T-cell (primary cell): ENCODE data around the gene SMIM43. TPM values are rescaled to one million over a fixed set of nuclear protein-coding genes. Genes with fewer than 3 reads are reported as not detected.

Experiments used
- ATAC-seq, 4 experiments: fragments of 200-7000 bp in 3 of 4; fragments of 150-1000 bp in 1 of 4; cut with Tn5 transposase; replicated peaks in 1 of 4; 1 replicate in 3 of 4; 2 replicates in 1 of 4; pipeline ENCODE4 v1.10.0; 2021; ENCODE audit warnings: moderate library complexity in 3 of 4, mild to moderate bottlenecking in 2 of 4, moderate number of reproducible peaks in 1 of 4
- CTCF ChIA-PET, 2 donors: fragments of 300-600 bp; sonication (Branson Sonifier 250); formaldehyde crosslinking; loops; one replicate each; lab custom pipeline; 2022; ENCODE audit warnings: antibody characterized with exemption in 2 of 2; lab: Charles Lee
- POLR2A ChIA-PET, 2 donors: fragments of 300-600 bp; sonication (Branson Sonifier 250); formaldehyde crosslinking; loops; one replicate each; lab custom pipeline; 2022; ENCODE audit warnings: antibody characterized with exemption in 2 of 2; lab: Charles Lee
- DNase-seq, 35 experiments: peaks; one replicate each; pipeline versions ENCODE4 v3.0.0 to v3.0.0-alpha.2; 2013 to 2023
- H3K27ac ChIP-seq: one replicate; pipeline ENCODE4 v1.5.1; 2013; ENCODE audit warnings: low read length
- H3K27me3 ChIP-seq, 2 experiments: replicated peaks in 1 of 2; 1 replicate in 1 of 2; 2 replicates in 1 of 2; pipeline versions ENCODE4 v1.6.1 to v1.7.0; 2013; ENCODE audit warnings: low read length in 1 of 2, mixed read lengths in 1 of 2; ENCODE audit not compliant: control insufficient read depth in 2 of 2, insufficient read depth in 2 of 2; ENCODE audit errors: extremely low read depth in 1 of 2
- H3K36me3 ChIP-seq, 2 donors: 1 replicate in 1 of 2; 2 replicates in 1 of 2; pipeline versions ENCODE4 v1.6.1 to v1.7.0; 2013; ENCODE audit warnings: low read length in 1 of 2; ENCODE audit not compliant: control insufficient read depth in 2 of 2, insufficient read depth in 1 of 2; ENCODE audit errors: extremely low read depth in 1 of 2
- H3K4me1 ChIP-seq, 2 experiments: 1 replicate in 1 of 2; 2 replicates in 1 of 2; pipeline versions ENCODE4 v1.6.1 to v1.7.0; 2013; ENCODE audit warnings: low read length in 2 of 2, mixed read lengths in 1 of 2; ENCODE audit not compliant: insufficient read depth in 2 of 2, control insufficient read depth in 1 of 2; ENCODE audit errors: extremely low read depth in 1 of 2
- H3K4me3 ChIP-seq, 2 donors: 1 replicate in 1 of 2; 2 replicates in 1 of 2; pipeline versions ENCODE4 v1.5.1 to v1.7.0; 2013; ENCODE audit warnings: mild to moderate bottlenecking in 2 of 2, low read length in 1 of 2, moderate library complexity in 1 of 2; ENCODE audit not compliant: control insufficient read depth in 1 of 2; ENCODE audit errors: extremely low read depth in 1 of 2
- H3K9me3 ChIP-seq: 2 replicates; pipeline ENCODE4 v1.7.0; 2013
- H3K27ac Mint-ChIP-seq, 2 donors: one replicate each; pipeline ENCODE4 v1.8.0; 2020 to 2021; ENCODE audit warnings: mild to moderate bottlenecking in 2 of 2, mixed read lengths in 2 of 2
- H3K27me3 Mint-ChIP-seq, 2 donors: one replicate each; pipeline ENCODE4 v1.8.0; 2021 to 2022; ENCODE audit warnings: mixed read lengths in 2 of 2
- H3K36me3 Mint-ChIP-seq: one replicate; pipeline ENCODE4 v1.8.0; 2021; ENCODE audit warnings: mixed read lengths
- H3K4me1 Mint-ChIP-seq, 3 donors: one replicate each; pipeline ENCODE4 v1.8.0; 2020 to 2022; ENCODE audit warnings: mixed read lengths in 3 of 3, mild to moderate bottlenecking in 1 of 3
- H3K4me3 Mint-ChIP-seq, 3 donors: one replicate each; pipeline ENCODE4 v1.8.0; 2020 to 2022; ENCODE audit warnings: mild to moderate bottlenecking in 3 of 3, mixed read lengths in 3 of 3, moderate library complexity in 3 of 3
- H3K9me3 Mint-ChIP-seq, 3 donors: one replicate each; pipeline ENCODE4 v1.8.0; 2020 to 2022; ENCODE audit warnings: mixed read lengths in 3 of 3
- WGBS: methylation state at CpG from one replicate; pipeline ENCODE4 v1.1.5; 2013; ENCODE audit warnings: missing lambda C conversion rate; ENCODE audit not compliant: insufficient coverage; 5-methylcytosine and 5-hydroxymethylcytosine counted together
- total RNA-seq, 35 experiments: library from RNA in 6 of 35; stranded (reverse) in 6 of 35; fragments of 120-200 nt in 1 of 35; gene quantifications; one replicate each; pipeline versions ENCODE4 v1.2.1 to v1.2.4 and lab custom pipeline; 2013 to 2026

The SMIM43 gene
- total RNA-seq, 5 donors from 2014 or later (not counting 1 experiment from before 2014, with no cell fraction given): 0.43 TPM; not detected in 4

GRCh38 chr4:121742794-121743193, 22.2 kb downstream of the SMIM43 start:
- no peak for ATAC-seq
- Histone ChIP-seq H3K27ac (no peak overlapping the region), H3K9me3 (no peaks in the 10 kb centered on the region), H3K4me1 (no peaks in the 10 kb centered on the region), H3K4me3 (no peak overlapping the region), H3K27me3 (no peaks in the 10 kb centered on the region), H3K36me3 (no peaks in the 10 kb centered on the region)
- Mint-ChIP-seq H3K9me3 (no peaks in the 10 kb centered on the region), H3K27ac (no peak overlapping the region), H3K27me3 (peaks cover 6 to 17% of the 10 kb centered on the region in 2 donors), H3K36me3 (no peaks in the 10 kb centered on the region), H3K4me3 (no peak overlapping the region), H3K4me1 (no peaks in the 10 kb centered on the region)
- WGBS: 17% methylated on average over 1 of the region's 3 CpGs
- DNase-seq: no peak
- ChIA-PET POLR2A (no interaction called here), CTCF (no interaction called here)

- CTCF ChIA-PET: interaction anchor here in 1 of 2 donors (1.3 kb wide), 1 partner anchor 549 kb away, joined by 4 read pairs; no protein-coding TSS in a partner anchor
- ATAC-seq (no peak), DNase-seq (no peak)
- Mint-ChIP-seq H3K4me3 (no peak overlapping the region), H3K36me3 (no peaks in the 10 kb centered on the region), H3K4me1 (no peaks in the 10 kb centered on the region), H3K27ac (no peak overlapping the region), H3K27me3 (peaks cover 3 to 13% of the 10 kb centered on the region in 2 donors), H3K9me3 (no peaks in the 10 kb centered on the region)
- H3K27me3 ChIP-seq: no peaks in the 10 kb centered on the region
- H3K9me3 ChIP-seq: no peaks in the 10 kb centered on the region
- H3K27ac ChIP-seq: no peak overlapping the region
- H3K36me3 ChIP-seq: no peaks in the 10 kb centered on the region
- POLR2A ChIA-PET: no interaction called here
- WGBS: 94% methylated on average over 3 of the region's 7 CpGs
- H3K4me1 ChIP-seq: no peaks in the 10 kb centered on the region
- H3K4me3 ChIP-seq: no peak overlapping the region
Observed at GRCh38 chr4:121741751-121742150, 23.2 kb downstream of the SMIM43 start.

- CTCF ChIA-PET: interaction anchor here in 1 of 2 donors (1.3 kb wide), 1 partner anchor 548 kb away, joined by 4 read pairs; no protein-coding TSS in a partner anchor
- Mint-ChIP-seq H3K36me3 (no peaks in the 10 kb centered on the region), H3K9me3 (no peaks in the 10 kb centered on the region), H3K4me1 (no peaks in the 10 kb centered on the region), H3K27me3 (peaks cover 9 to 13% of the 10 kb centered on the region in 2 donors), H3K4me3 (no peak overlapping the region), H3K27ac (no peak overlapping the region)
- Histone ChIP-seq H3K27ac (no peak overlapping the region), H3K9me3 (no peaks in the 10 kb centered on the region), H3K27me3 (no peaks in the 10 kb centered on the region), H3K4me1 (no peaks in the 10 kb centered on the region), H3K36me3 (no peaks in the 10 kb centered on the region), H3K4me3 (no peak overlapping the region)
- no peak for DNase-seq
- POLR2A ChIA-PET: interaction anchor here (0.6 to 0.7 kb wide), 3 partner anchors 9 to 732 kb away, joined by 3 to 5 read pairs (median 3); no protein-coding TSS in a partner anchor
- 76% methylated on average over 4 of the region's 12 CpGs for WGBS
- no peak for ATAC-seq
Observed at GRCh38 chr4:121740796-121741409, 24.1 kb downstream of the SMIM43 start.

- Mint-ChIP-seq H3K27ac (no peak overlapping the region), H3K36me3 (no peaks in the 10 kb centered on the region), H3K27me3 (peaks cover 9 to 13% of the 10 kb centered on the region in 2 donors), H3K9me3 (no peaks in the 10 kb centered on the region), H3K4me1 (no peaks in the 10 kb centered on the region), H3K4me3 (no peak overlapping the region)
- no peak for ATAC-seq
- POLR2A ChIA-PET: no interaction called here
- no peak for DNase-seq
- no peaks in the 10 kb centered on the region for H3K4me1 ChIP-seq
- H3K27me3 ChIP-seq: no peaks in the 10 kb centered on the region
- WGBS: 53% methylated on average over 1 of the region's 2 CpGs
- CTCF ChIA-PET: no interaction called here
- no peaks in the 10 kb centered on the region for H3K36me3 ChIP-seq
- no peak overlapping the region for H3K4me3 ChIP-seq
- H3K27ac ChIP-seq: no peak overlapping the region
- H3K9me3 ChIP-seq: no peaks in the 10 kb centered on the region
Observed at GRCh38 chr4:121739575-121739974, 25.4 kb downstream of the SMIM43 start.

DNA sequence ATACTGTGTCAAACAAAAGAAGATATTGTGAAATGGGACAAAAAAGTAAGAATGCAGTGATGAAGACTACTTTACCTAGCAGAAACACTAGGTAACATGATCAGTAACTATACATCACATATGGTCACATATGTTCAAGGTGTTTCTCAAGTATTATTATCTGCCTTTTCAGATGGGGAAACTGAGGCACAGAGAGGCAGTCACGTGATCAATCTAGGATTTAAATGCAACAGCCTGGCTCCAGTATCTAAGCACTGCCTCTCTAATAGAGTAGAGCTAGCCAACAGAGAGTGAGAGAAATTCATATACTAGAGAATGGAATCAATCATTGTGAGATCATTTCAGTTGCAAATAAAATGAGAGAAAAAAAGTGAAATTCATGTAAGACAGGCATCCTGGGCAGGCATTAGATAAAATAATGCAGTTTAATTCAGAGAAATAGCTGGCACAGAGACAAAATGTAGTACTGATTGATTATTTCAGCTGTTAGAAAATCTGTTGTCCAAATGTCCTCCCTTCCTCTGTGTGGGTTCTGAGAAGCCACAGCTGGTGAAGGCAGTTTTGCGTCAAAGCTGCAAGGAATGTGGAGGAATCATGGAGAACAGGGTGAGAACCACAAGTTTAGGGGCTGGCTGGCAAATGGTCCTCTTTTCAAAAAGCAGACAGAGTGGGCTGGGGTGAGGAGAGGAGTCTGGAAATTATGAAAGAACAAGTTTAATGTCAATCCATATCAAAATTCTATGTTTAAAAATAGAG, 26.0 kb downstream of the SMIM43 start:
- Histone ChIP-seq H3K4me1 (no peaks in the 10 kb centered on the region), H3K4me3 (no peak overlapping the region), H3K9me3 (no peaks in the 10 kb centered on the region), H3K36me3 (no peaks in the 10 kb centered on the region), H3K27me3 (no peaks in the 10 kb centered on the region), H3K27ac (no peak overlapping the region)
- 60% methylated on average over 1 of the region's 2 CpGs for WGBS
- ATAC-seq: no peak
- Mint-ChIP-seq H3K36me3 (no peaks in the 10 kb centered on the region), H3K4me1 (no peaks in the 10 kb centered on the region), H3K27me3 (peaks cover 9 to 13% of the 10 kb centered on the region in 2 donors), H3K27ac (no peak overlapping the region), H3K4me3 (no peak overlapping the region), H3K9me3 (no peaks in the 10 kb centered on the region)
- ChIA-PET POLR2A (no interaction called here), CTCF (no interaction called here)
- no peak for DNase-seq

- CTCF ChIA-PET: interaction anchor here in 1 of 2 donors (0.6 to 1.4 kb wide), 3 partner anchors 87 to 1581 kb away, joined by 3 to 4 read pairs (median 3); no protein-coding TSS in a partner anchor
- peaks cover 9 to 13% of the 10 kb centered on the region in 2 donors for H3K27me3 Mint-ChIP-seq
Observed at GRCh38 chr4:121737846-121738554, 27.0 kb downstream of the SMIM43 start.

More at GRCh38 chr4:121737846-121738554, 27.0 kb downstream of the SMIM43 start:
- Histone ChIP-seq H3K9me3 (no peaks in the 10 kb centered on the region), H3K27ac (no peak overlapping the region), H3K4me1 (no peaks in the 10 kb centered on the region), H3K27me3 (no peaks in the 10 kb centered on the region), H3K4me3 (no peak overlapping the region), H3K36me3 (no peaks in the 10 kb centered on the region)
- H3K27ac Mint-ChIP-seq: no peak overlapping the region
- no peak for DNase-seq
- H3K4me3 Mint-ChIP-seq: no peak overlapping the region
- POLR2A ChIA-PET: interaction anchor here in 1 of 2 donors (0.6 kb wide), 1 partner anchor 21 kb away, joined by 4 read pairs; no protein-coding TSS in a partner anchor
- ATAC-seq: no peak
- no peaks in the 10 kb centered on the region for H3K36me3 Mint-ChIP-seq
- no peaks in the 10 kb centered on the region for H3K9me3 Mint-ChIP-seq
- no peaks in the 10 kb centered on the region for H3K4me1 Mint-ChIP-seq
- WGBS: 87% methylated on average over 4 of the region's 10 CpGs
